ENCODE data around the gene NCOA3. TPM values are rescaled to one million over a fixed set of nuclear protein-coding genes. Genes with fewer than 3 reads are reported as not detected.
"Not testable (repeated sequence)": the region's sequence is repeated elsewhere in the genome, so short reads cannot be mapped to it uniquely, and the experiment has no call there.

The NCOA3 gene
- polyA plus RNA-seq, 1 donor = 16.4 TPM

DNA sequence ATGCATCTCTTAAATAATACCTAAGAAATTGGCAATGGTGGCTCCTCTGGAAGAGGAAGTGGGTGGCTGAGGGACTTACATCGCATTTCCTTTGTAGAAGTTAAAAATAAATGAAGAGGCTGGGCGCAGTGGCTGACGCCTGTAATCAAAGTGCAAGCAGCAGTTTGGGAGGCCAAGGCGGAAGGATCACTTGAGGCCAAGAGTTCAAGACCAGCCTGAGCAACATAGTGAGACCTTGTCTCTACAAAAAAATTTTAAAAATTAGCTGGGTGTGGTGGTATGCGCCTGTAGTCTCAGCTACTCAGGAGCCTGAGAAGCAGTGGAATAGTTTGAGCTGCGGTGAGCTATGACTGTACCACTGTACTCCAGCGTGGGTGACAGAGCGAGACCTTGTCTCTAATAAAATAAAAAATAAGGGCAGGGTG, 12.2 kb upstream of the NCOA3 start:
- no peaks in the 10 kb centered on the region for H3K27me3 ChIP-seq (ENCODE audit: control insufficient read depth, insufficient read depth, low read length)
- no peak for DNase-seq
- peaks cover 12% of the 10 kb centered on the region for H3K4me1 ChIP-seq (ENCODE audit: control insufficient read depth, insufficient read depth, low read length)
- H3K27ac ChIP-seq (ENCODE audit: low read length) = no peak overlapping the region
- WGBS (ENCODE audit: insufficient coverage, low lambda C conversion rate) = no CpG with 5 or more reads among the region's 8 CpGs
- H3K9me3 ChIP-seq (ENCODE audit: control insufficient read depth, low read depth, low read length) = no peaks in the 10 kb centered on the region
- no peaks in the 10 kb centered on the region for H3K36me3 ChIP-seq (ENCODE audit: control insufficient read depth, insufficient read depth, low read length)
- no peak overlapping the region for H3K4me3 ChIP-seq (ENCODE audit: low read length)

DNA sequence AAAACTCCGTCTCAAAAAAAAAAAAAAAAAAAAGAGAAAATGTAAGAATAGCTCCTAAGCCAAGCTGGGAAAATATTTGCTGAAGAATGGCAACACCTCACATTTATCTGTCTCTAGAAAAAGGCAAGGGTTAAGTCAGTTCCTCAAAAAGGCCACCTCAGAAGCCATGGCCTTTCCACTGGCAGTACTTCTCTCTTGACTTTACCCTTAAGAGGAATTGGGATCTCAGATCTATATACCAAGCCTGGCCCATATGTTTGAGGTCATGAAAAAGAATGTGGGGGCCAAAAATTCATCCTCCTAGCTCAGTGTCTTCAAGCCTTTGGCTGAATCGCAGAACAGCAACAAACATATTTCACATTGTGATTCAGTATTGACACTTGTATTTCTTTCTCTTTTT, 10.9 kb upstream of the NCOA3 start:
- no peaks in the 10 kb centered on the region for H3K9me3 ChIP-seq (ENCODE audit: control insufficient read depth, low read depth, low read length)
- no peak overlapping the region for H3K27ac ChIP-seq (ENCODE audit: low read length)
- H3K4me3 ChIP-seq (ENCODE audit: low read length) = no peak overlapping the region
- no peaks in the 10 kb centered on the region for H3K36me3 ChIP-seq (ENCODE audit: control insufficient read depth, insufficient read depth, low read length)
- no peak for DNase-seq
- WGBS (ENCODE audit: insufficient coverage, low lambda C conversion rate) = 80% methylated on average over 1 of the region's 2 CpGs
- H3K27me3 ChIP-seq (ENCODE audit: control insufficient read depth, insufficient read depth, low read length) = no peaks in the 10 kb centered on the region
- peaks cover 12% of the 10 kb centered on the region for H3K4me1 ChIP-seq (ENCODE audit: control insufficient read depth, insufficient read depth, low read length)

DNA sequence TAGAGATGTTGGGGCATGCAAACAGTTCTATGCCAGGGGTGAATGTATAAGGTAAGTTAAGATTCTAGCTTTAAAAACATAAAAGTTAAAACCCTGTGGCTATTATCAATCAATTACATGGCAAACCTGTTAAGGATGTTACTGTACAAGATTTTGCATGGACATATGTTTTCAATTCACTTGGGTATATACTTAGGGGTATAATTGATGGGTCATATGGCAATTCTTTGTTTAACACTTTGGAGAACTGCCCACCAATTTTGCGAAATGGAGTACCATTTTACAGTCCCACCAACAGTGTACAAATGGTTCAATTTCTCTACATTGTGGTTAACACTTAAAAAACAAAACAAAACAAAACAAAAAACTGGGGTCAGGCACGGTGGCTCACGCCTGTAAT, 9.4 kb upstream of the NCOA3 start:
- H3K9me3 ChIP-seq (ENCODE audit: control insufficient read depth, low read depth, low read length) = no peaks in the 10 kb centered on the region
- H3K27ac ChIP-seq (ENCODE audit: low read length) = no peak overlapping the region
- 100% methylated on average over 2 of the region's 3 CpGs for WGBS (ENCODE audit: insufficient coverage, low lambda C conversion rate)
- H3K4me1 ChIP-seq (ENCODE audit: control insufficient read depth, insufficient read depth, low read length) = peaks cover 12% of the 10 kb centered on the region
- no peaks in the 10 kb centered on the region for H3K36me3 ChIP-seq (ENCODE audit: control insufficient read depth, insufficient read depth, low read length)
- no peak for DNase-seq
- H3K4me3 ChIP-seq (ENCODE audit: low read length) = no peak overlapping the region
- H3K27me3 ChIP-seq (ENCODE audit: control insufficient read depth, insufficient read depth, low read length) = no peaks in the 10 kb centered on the region

DNA sequence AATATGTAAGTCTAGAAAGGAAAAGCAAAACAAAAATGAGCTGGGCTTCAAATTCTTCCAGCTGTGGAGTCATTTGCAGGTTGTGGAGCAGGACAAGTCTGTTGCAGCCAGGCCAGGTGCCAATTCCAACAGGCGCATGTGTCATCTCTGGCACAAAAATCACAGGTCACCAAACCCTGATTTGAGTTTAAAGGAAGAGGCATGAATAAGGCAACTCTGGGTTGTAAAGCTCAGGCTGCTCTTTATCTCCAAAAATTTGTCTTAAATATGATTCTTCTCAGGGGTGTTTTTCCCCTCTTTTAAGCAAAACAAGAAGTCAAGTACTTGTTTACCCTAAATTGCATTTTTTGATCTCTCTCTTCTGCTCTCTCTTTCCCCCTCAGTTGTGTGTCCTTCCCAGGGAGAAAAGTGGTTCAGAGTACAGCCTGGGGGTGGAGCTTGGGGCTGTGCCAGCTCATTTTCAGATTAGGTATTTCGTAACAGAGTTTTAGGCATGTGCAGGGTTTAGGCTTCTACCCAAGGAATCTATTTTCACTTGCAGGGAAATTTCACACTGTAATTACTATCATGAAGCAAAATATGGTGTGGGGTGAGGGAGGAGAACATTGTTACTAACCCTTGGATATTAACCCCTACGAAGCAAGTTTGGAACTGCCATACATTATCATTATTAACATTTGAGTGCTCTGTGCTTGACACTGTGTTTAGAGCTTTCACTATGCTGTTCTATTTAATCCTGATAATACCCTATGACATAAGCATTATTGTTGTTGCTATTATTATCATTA, 8.3 kb upstream of the NCOA3 start:
- no CpG with 5 or more reads among the region's 3 CpGs for WGBS (ENCODE audit: insufficient coverage, low lambda C conversion rate)
- no peaks in the 10 kb centered on the region for H3K9me3 ChIP-seq (ENCODE audit: control insufficient read depth, low read depth, low read length)
- H3K36me3 ChIP-seq (ENCODE audit: control insufficient read depth, insufficient read depth, low read length) = no peaks in the 10 kb centered on the region
- H3K4me3 ChIP-seq (ENCODE audit: low read length) = no peak overlapping the region
- H3K27me3 ChIP-seq (ENCODE audit: control insufficient read depth, insufficient read depth, low read length) = no peaks in the 10 kb centered on the region
- peak overlapping the region; percentile 49 for H3K27ac ChIP-seq (ENCODE audit: low read length)
- H3K4me1 ChIP-seq (ENCODE audit: control insufficient read depth, insufficient read depth, low read length) = peaks cover 12% of the 10 kb centered on the region
- peak; percentile 78 to 90 for DNase-seq

DNA sequence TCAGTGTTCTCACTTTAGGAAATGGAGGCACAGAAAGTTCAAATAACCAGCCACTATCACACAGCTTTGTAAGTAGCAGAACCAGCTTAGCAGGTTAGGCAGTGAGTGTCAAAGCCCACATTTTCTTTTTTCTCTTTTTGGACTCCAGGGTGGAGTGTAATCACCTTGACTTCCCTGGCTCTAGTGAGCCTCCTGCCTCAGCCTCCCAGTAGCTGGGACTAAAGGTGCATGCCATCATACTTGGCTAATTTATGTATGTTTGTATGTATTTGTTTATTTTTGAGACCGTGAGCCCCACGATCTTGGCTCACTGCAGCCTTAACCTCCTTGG, 7.8 kb upstream of the NCOA3 start:
- peak overlapping the region; percentile 49 for H3K27ac ChIP-seq (ENCODE audit: low read length)
- H3K36me3 ChIP-seq (ENCODE audit: control insufficient read depth, insufficient read depth, low read length) = no peaks in the 10 kb centered on the region
- H3K4me1 ChIP-seq (ENCODE audit: control insufficient read depth, insufficient read depth, low read length) = peaks cover 12% of the 10 kb centered on the region
- DNase-seq = peak; percentile 35 to 67
- no peak overlapping the region for H3K4me3 ChIP-seq (ENCODE audit: low read length)
- no peaks in the 10 kb centered on the region for H3K9me3 ChIP-seq (ENCODE audit: control insufficient read depth, low read depth, low read length)
- no peaks in the 10 kb centered on the region for H3K27me3 ChIP-seq (ENCODE audit: control insufficient read depth, insufficient read depth, low read length)
- WGBS (ENCODE audit: insufficient coverage, low lambda C conversion rate) = 40% methylated on average over 2 of the region's 2 CpGs

DNA sequence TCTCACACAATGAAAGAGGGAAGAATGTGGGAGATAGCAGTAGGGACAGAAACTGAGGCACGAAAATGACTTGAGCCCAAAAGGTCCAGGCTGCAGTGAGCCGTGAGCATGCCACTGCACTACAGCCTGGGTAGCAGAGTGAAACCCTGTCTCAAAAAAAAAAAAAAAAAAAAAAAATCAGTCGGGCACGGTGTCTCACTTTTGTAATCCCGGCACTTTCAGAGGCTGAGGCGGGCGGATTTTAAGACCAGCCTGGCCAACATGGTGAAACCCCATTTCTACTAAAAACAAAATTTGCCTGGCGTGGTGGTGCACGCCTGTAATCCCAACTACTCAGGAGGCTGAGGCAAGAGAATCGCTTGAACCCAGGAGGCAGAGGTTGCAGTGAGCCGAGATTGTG, 7.1 kb upstream of the NCOA3 start:
- not testable (repeated sequence) for H3K9me3 ChIP-seq (ENCODE audit: control insufficient read depth, low read depth, low read length); H3K27me3 ChIP-seq (ENCODE audit: control insufficient read depth, insufficient read depth, low read length); H3K27ac ChIP-seq (ENCODE audit: low read length); H3K4me3 ChIP-seq (ENCODE audit: low read length); H3K36me3 ChIP-seq (ENCODE audit: control insufficient read depth, insufficient read depth, low read length); DNase-seq
- peaks cover 12% of the 10 kb centered on the region for H3K4me1 ChIP-seq (ENCODE audit: control insufficient read depth, insufficient read depth, low read length)
- no CpG with 5 or more reads among the region's 11 CpGs for WGBS (ENCODE audit: insufficient coverage, low lambda C conversion rate)

DNA sequence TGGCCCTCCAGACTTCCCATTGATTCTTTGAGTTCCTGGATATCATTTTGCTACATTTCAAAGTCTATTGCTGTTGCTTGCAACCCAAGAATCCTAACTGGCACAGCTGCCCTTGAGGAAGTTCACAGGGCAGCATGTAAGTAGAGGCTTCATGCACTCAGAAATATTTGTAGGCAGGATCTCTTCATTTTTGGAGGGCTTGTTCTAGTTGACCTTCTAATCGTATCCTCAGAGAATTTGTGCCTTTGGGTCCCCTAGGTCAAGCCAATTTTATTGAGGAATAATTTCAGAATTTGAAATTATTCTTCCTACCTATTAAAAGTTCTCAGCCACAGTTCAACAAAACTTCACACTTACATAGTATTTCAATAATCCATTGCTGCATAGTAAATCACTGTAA, 5.6 kb upstream of the NCOA3 start:
- WGBS (ENCODE audit: insufficient coverage, low lambda C conversion rate) = 100% methylated on average over 1 of the region's 1 CpG
- no peak for DNase-seq
- no peaks in the 10 kb centered on the region for H3K9me3 ChIP-seq (ENCODE audit: control insufficient read depth, low read depth, low read length)
- no peaks in the 10 kb centered on the region for H3K36me3 ChIP-seq (ENCODE audit: control insufficient read depth, insufficient read depth, low read length)
- no peaks in the 10 kb centered on the region for H3K27me3 ChIP-seq (ENCODE audit: control insufficient read depth, insufficient read depth, low read length)
- peaks cover 12% of the 10 kb centered on the region for H3K4me1 ChIP-seq (ENCODE audit: control insufficient read depth, insufficient read depth, low read length)
- no peak overlapping the region for H3K27ac ChIP-seq (ENCODE audit: low read length)
- no peak overlapping the region for H3K4me3 ChIP-seq (ENCODE audit: low read length)

DNA sequence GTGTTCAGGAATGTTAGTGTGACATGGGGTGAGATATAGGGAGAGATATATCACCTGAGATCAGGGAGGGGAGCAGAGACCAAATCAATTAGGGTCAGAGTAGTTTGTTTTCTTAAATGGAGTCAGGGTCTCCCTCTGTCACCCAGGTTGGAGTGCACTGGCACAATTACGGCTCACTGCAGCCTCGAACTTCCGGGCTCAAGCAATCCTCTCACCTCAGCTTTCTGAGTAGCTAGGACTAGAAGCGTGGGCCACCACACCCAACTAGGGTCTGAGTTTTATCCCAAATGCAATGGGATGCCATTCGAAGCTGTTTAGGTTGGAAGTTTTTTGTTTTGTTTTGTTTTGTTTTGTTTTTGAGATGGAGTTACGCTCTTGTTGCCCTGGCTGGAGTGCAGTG, 3.1 kb upstream of the NCOA3 start:
- no peak for DNase-seq
- no peak overlapping the region for H3K27ac ChIP-seq (ENCODE audit: low read length)
- no peak overlapping the region for H3K4me3 ChIP-seq (ENCODE audit: low read length)
- no peaks in the 10 kb centered on the region for H3K9me3 ChIP-seq (ENCODE audit: control insufficient read depth, low read depth, low read length)
- H3K27me3 ChIP-seq (ENCODE audit: control insufficient read depth, insufficient read depth, low read length) = no peaks in the 10 kb centered on the region
- WGBS (ENCODE audit: insufficient coverage, low lambda C conversion rate) = no CpG with 5 or more reads among the region's 6 CpGs
- no peaks in the 10 kb centered on the region for H3K36me3 ChIP-seq (ENCODE audit: control insufficient read depth, insufficient read depth, low read length)
- H3K4me1 ChIP-seq (ENCODE audit: control insufficient read depth, insufficient read depth, low read length) = peaks cover 5% of the 10 kb centered on the region

DNA sequence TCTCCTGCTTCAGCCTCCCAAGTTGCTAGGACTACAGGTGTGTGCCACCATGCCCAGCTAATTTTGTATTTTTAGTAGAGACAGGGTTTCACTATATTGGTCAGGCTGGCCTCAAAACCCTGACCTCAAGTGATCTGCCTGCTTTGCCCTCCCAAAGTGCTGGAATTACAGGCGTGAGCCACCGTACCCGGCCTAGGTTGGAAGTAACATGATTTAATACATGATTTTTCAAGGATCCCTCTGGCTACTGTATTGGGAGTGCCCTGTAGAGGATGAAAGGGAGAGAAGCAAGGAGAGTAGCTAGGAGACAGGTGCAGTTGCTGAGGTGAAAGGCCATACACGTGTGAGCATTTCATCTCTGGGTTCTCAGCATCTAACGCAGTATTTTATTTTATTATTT, 2.6 kb upstream of the NCOA3 start:
- no peak for DNase-seq
- Histone ChIP-seq H3K9me3 (ENCODE audit: control insufficient read depth, low read depth, low read length) (no peaks in the 10 kb centered on the region), H3K27ac (ENCODE audit: low read length) (no peak overlapping the region), H3K4me3 (ENCODE audit: low read length) (no peak overlapping the region), H3K27me3 (ENCODE audit: control insufficient read depth, insufficient read depth, low read length) (no peaks in the 10 kb centered on the region), H3K36me3 (ENCODE audit: control insufficient read depth, insufficient read depth, low read length) (no peaks in the 10 kb centered on the region), H3K4me1 (ENCODE audit: control insufficient read depth, insufficient read depth, low read length) (peaks cover 3% of the 10 kb centered on the region)
- no CpG with 5 or more reads among the region's 5 CpGs for WGBS (ENCODE audit: insufficient coverage, low lambda C conversion rate)

DNA sequence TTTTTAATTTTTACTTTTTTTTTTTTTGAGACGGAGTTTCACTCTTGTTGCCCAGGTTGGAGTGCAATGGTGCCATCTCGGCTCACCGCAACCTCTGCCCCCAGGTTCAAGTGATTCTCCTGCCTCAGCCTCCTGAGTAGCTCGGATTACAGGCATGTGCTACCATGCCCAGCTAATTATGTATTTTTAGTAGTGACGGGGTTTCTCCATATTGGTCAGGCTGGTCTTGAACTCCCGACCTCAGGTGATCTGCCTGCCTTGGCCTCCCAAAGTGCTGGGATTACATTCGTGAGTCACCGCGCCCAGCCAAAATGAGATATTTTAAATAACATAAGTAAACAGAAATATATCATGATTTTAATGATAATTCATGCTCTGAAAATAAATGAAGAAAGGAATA, 1.6 kb upstream of the NCOA3 start:
- no CpG with 5 or more reads among the region's 9 CpGs for WGBS (ENCODE audit: insufficient coverage, low lambda C conversion rate)
- H3K36me3 ChIP-seq (ENCODE audit: control insufficient read depth, insufficient read depth, low read length); H3K27ac ChIP-seq (ENCODE audit: low read length); H3K4me1 ChIP-seq (ENCODE audit: control insufficient read depth, insufficient read depth, low read length); H3K4me3 ChIP-seq (ENCODE audit: low read length); H3K27me3 ChIP-seq (ENCODE audit: control insufficient read depth, insufficient read depth, low read length); DNase-seq; H3K9me3 ChIP-seq (ENCODE audit: control insufficient read depth, low read depth, low read length): not testable (repeated sequence)

DNA sequence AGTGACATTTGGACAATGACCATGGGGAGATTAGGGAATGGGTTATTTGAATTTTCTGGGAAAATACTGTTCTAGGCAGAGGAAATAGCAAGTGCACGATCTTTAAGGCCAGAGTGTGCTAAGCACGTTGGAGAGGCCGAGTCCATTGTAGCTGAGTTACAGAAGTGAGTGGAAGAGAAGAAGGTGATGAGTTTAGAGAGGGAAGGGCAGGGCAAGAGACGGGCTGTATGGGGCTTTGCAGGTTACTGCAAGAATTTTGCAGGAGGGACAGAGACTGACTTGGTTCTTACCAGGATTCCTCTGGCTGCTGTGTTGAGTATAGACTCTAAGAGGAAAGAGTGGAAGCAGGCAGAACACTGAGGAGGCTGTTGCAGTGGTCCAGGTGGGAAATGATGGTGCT, 1.1 kb upstream of the NCOA3 start:
- H3K9me3 ChIP-seq (ENCODE audit: control insufficient read depth, low read depth, low read length) = no peaks in the 10 kb centered on the region
- H3K4me1 ChIP-seq (ENCODE audit: control insufficient read depth, insufficient read depth, low read length) = peaks cover 4% of the 10 kb centered on the region
- no peaks in the 10 kb centered on the region for H3K27me3 ChIP-seq (ENCODE audit: control insufficient read depth, insufficient read depth, low read length)
- 80% methylated on average over 2 of the region's 4 CpGs for WGBS (ENCODE audit: insufficient coverage, low lambda C conversion rate)
- H3K4me3 ChIP-seq (ENCODE audit: low read length) = no peak overlapping the region
- no peaks in the 10 kb centered on the region for H3K36me3 ChIP-seq (ENCODE audit: control insufficient read depth, insufficient read depth, low read length)
- DNase-seq = no peak
- H3K27ac ChIP-seq (ENCODE audit: low read length) = no peak overlapping the region

All from large intestine (tissue), 3 donors.